Bronchial epithelial cell (primary cell): ENCODE measurements around the gene FCER1G. TPM values are rescaled to one million over a fixed set of nuclear protein-coding genes. Genes with fewer than 3 reads are reported as not detected.
A peak's percentile ranks its signal among the peaks of the same experiment; 100 is the strongest.
"Not testable (repeated sequence)": the region's sequence is repeated elsewhere in the genome, so short reads cannot be mapped to it uniquely, and the experiment has no call there.

Experiments
- DNase-seq: peaks from one replicate; pipeline ENCODE4 v3.0.0-alpha.2; 2010; ENCODE audit warnings: low read depth
- FAIRE-seq: peaks from 2 replicates; lab custom pipeline; 2011; peaks lifted over from hg19 to GRCh38; lab: Jason Lieb, UNC
- H3K27me3 ChIP-seq: 2 replicates; pipeline ENCODE4 v1.5.1; 2011; ENCODE audit warnings: low read length; ENCODE audit not compliant: control insufficient read depth, insufficient read depth
- H3K36me3 ChIP-seq: 2 replicates; pipeline ENCODE4 v1.5.1; 2011; ENCODE audit warnings: low read length; ENCODE audit not compliant: control insufficient read depth, insufficient read depth
- H3K4me3 ChIP-seq: 2 replicates; pipeline ENCODE4 v1.5.1; 2011; ENCODE audit warnings: mild to moderate bottlenecking, low read depth, low read length, control low read depth
- CTCF ChIP-seq: IDR thresholded peaks from 2 replicates; pipeline ENCODE4 v1.5.1; 2011; ENCODE audit warnings: mild to moderate bottlenecking, moderate library complexity, low read length, control low read depth, inconsistent platforms; ENCODE audit not compliant: insufficient read depth, severe bottlenecking
- total RNA-seq: library from RNA; depleted of rRNA; stranded (reverse); fragments of >200 nt; gene quantifications from 2 replicates; pipeline ENCODE4 v1.2.1, GENCODE V29; 2014

FCER1G gene
- total RNA-seq, 1 donor from 2014 or later, result 0.26 TPM

- DNase-seq, result no peak
- H3K27me3 ChIP-seq, result no peaks in the 10 kb centered on the region
- no peak overlapping the region for H3K4me3 ChIP-seq
- no peak for TF ChIP-seq CTCF
- H3K36me3 ChIP-seq, result no peaks in the 10 kb centered on the region
- FAIRE-seq, result no peak
Observed at GRCh38 chr1:161250829-161251228, 35.7 kb downstream of the FCER1G start.

GRCh38 chr1:161251579-161251978 is 36.5 kb downstream of the FCER1G start:
- H3K27me3 ChIP-seq, result no peaks in the 10 kb centered on the region
- DNase-seq (no peak), FAIRE-seq (no peak)
- no peak for TF ChIP-seq CTCF
- H3K4me3 ChIP-seq, result no peak overlapping the region
- no peaks in the 10 kb centered on the region for H3K36me3 ChIP-seq

- H3K36me3 ChIP-seq, DNase-seq, H3K4me3 ChIP-seq, H3K27me3 ChIP-seq, FAIRE-seq: not testable (repeated sequence)
Observed at GRCh38 chr1:161255302-161255701, 40.2 kb downstream of the FCER1G start.

- H3K4me3 ChIP-seq, FAIRE-seq, H3K27me3 ChIP-seq, H3K36me3 ChIP-seq: not testable (repeated sequence)
- peak; percentile 74 for DNase-seq
Observed at GRCh38 chr1:161255955-161256520, 40.9 kb downstream of the FCER1G start.

GRCh38 chr1:161257109-161257508 is 42.0 kb downstream of the FCER1G start:
- FAIRE-seq, H3K36me3 ChIP-seq, H3K4me3 ChIP-seq, H3K27me3 ChIP-seq, DNase-seq: not testable (repeated sequence)

GRCh38 chr1:161258439-161259344 is 43.6 kb downstream of the FCER1G start, which contains the start of gene PCP4L1:
Gene PCP4L1 (plus strand): TSS chr1:161258745. CDS start chr1:161258975, 230 bp downstream.
- no peaks in the 10 kb centered on the region for H3K27me3 ChIP-seq
- FAIRE-seq, result no peak
- H3K4me3 ChIP-seq, result peak within 1 kb of the TSS; percentile 48
- peak; percentile 63 for DNase-seq
- H3K36me3 ChIP-seq, result no peaks in the 10 kb centered on the region
- no peak for TF ChIP-seq CTCF

GRCh38 chr1:161259345-161259702 is 44.2 kb downstream of the FCER1G start:
- H3K27me3 ChIP-seq, result no peaks in the 10 kb centered on the region
- H3K36me3 ChIP-seq, result no peaks in the 10 kb centered on the region
- FAIRE-seq (no peak), DNase-seq (no peak)
- TF ChIP-seq CTCF, result no peak
- peak overlapping the region; percentile 48 for H3K4me3 ChIP-seq
